ENCODE results near the gene ARHGAP6.

DNA sequence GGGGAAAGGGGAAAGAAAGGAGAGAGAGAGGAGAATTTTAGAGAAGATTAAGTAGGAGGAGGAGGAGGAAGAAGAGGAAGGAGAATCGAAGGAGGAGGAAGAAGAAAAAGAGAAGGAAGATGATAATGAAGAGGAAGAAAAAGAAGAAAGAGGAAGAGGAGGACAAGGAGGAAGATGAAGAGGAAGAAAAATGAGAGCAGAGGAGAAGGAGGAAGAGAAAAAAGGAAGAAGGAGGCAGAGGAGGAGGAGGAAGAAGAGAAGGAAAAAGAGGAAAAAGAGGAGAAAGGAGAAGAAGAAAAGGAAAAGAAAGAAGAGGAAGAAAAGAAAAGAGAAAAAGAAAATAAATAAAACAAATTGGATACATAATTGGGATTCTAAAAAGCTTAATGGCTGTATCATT is 181.4 kb downstream of the ARHGAP6 start:
- TF ChIP-seq ZNF70 (CRISPR knock-in tag; IDR thresholded peaks at IDR 0.05): no peak
- TF ChIP-seq, protein P1, sequence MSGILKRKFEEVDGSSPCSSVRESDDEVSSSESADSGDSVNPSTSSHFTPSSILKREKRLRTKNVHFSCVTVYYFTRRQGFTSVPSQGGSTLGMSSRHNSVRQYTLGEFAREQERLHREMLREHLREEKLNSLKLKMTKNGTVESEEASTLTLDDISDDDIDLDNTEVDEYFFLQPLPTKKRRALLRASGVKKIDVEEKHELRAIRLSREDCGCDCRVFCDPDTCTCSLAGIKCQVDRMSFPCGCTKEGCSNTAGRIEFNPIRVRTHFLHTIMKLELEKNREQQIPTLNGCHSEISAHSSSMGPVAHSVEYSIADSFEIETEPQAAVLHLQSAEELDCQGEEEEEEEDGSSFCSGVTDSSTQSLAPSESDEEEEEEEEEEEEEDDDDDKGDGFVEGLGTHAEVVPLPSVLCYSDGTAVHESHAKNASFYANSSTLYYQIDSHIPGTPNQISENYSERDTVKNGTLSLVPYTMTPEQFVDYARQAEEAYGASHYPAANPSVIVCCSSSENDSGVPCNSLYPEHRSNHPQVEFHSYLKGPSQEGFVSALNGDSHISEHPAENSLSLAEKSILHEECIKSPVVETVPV (CRISPR knock-in tag; IDR thresholded peaks at IDR 0.05): no peak
